Hepatocyte (in vitro differentiated cells): ENCODE measurements around the gene IDH3A.

Source experiments
- CTCF ChIP-seq: fragments of 200-600 bp; sonication (generic); IDR thresholded peaks from 2 replicates; pipeline ENCODE4 v1.5.1; 2016; ENCODE audit warnings: antibody characterized with exemption, mild to moderate bottlenecking; ENCODE audit not compliant: poor library complexity
- EZH2 ChIP-seq: fragments of 200-600 bp; sonication (generic); IDR thresholded peaks from 2 replicates; pipeline ENCODE4 v1.6.1; 2016; ENCODE audit warnings: antibody characterized with exemption, mild to moderate bottlenecking, borderline replicate concordance

GRCh38 chr15:78205856-78206255 is 56.7 kb downstream of the IDH3A start:
- TF ChIP-seq CTCF (no peak), EZH2 (no peak)
